ENCODE data around the gene ZFAND6.

- TF ChIP-seq CTCF (IDR thresholded peaks at IDR 0.05) (no peak), POLR2A (IDR thresholded peaks at IDR 0.05) (no peak)
These were observed 83.2 kb downstream of the ZFAND6 start for GRCh38 chr15:80142646-80143045.

Measured in ovary (tissue), 3 donors.